Activated CD4-positive, alpha-beta memory T cell treated with anti-CD3 and anti-CD28 coated beads for 36 hours (primary cell): Measurements from ENCODE around the gene CD200. TPM values are rescaled to one million over a fixed set of nuclear protein-coding genes. Genes with fewer than 3 reads are reported as not detected.

Experiments
- CTCF ChIA-PET: fragments of 350-600 bp; sonication (Branson Sonifier 250); formaldehyde crosslinking; loops from one replicate; lab custom pipeline; 2021; ENCODE audit warnings: antibody characterized with exemption, inconsistent platforms; lab: Charles Lee
- POLR2A ChIA-PET: fragments of 350-600 bp; sonication (Branson Sonifier 250); formaldehyde crosslinking; loops from one replicate; lab custom pipeline; 2021; ENCODE audit warnings: antibody characterized with exemption; lab: Charles Lee
- DNase-seq: peaks from one replicate; pipeline ENCODE4 v3.0.0-alpha.2; 2020
- H3K27ac Mint-ChIP-seq: one replicate; pipeline ENCODE4 v1.8.0; 2021; ENCODE audit warnings: mixed read lengths
- H3K27me3 Mint-ChIP-seq: one replicate; pipeline ENCODE4 v1.8.0; 2021; ENCODE audit warnings: mixed read lengths
- H3K36me3 Mint-ChIP-seq: one replicate; pipeline ENCODE4 v1.8.0; 2021; ENCODE audit warnings: mixed read lengths
- H3K4me1 Mint-ChIP-seq: one replicate; pipeline ENCODE4 v1.8.0; 2021; ENCODE audit warnings: low read depth, mixed read lengths
- H3K4me3 Mint-ChIP-seq: one replicate; pipeline ENCODE4 v1.8.0; 2021; ENCODE audit warnings: mild to moderate bottlenecking, mixed read lengths
- H3K9me3 Mint-ChIP-seq: one replicate; pipeline ENCODE4 v1.8.0; 2021; ENCODE audit warnings: mixed read lengths
- intact Hi-C: fragments of 100-400 bp; cut with micrococcal nuclease; formaldehyde crosslinking; loops from one replicate; pipeline ENCODE4 v1.15.1; 2023
- total RNA-seq, 2 experiments: library from RNA; stranded (reverse); gene quantifications; one replicate each; pipeline ENCODE4 v1.2.3, GENCODE V29; 2021

The CD200 gene
- total RNA-seq, 2 experiments from 2014 or later, result 34.2 to 34.5 TPM

GRCh38 chr3:112334691-112335433, 1.9 kb downstream of the CD200 start:
- H3K9me3 Mint-ChIP-seq, result no peaks in the 10 kb centered on the region
- H3K36me3 Mint-ChIP-seq, result peaks cover 21% of the 10 kb centered on the region
- H3K4me1 Mint-ChIP-seq, result peaks cover 64% of the 10 kb centered on the region
- peak overlapping the region; percentile 88 for H3K27ac Mint-ChIP-seq
- no peak for DNase-seq
- ChIA-PET CTCF (interaction anchor here (0.8 to 4.1 kb wide), 10 partner anchors 9 to 224 kb away, joined by 3 to 44 read pairs (median 14); partner anchors contain the start of gene SLC9C1), POLR2A (interaction anchor here (1.2 to 3.0 kb wide), 3 partner anchors 29 to 165 kb away, joined by 3 to 13 read pairs (median 5); partner anchors contain the start of gene BTLA)
- H3K27me3 Mint-ChIP-seq, result no peaks in the 10 kb centered on the region
- peak overlapping the region; percentile 87 for H3K4me3 Mint-ChIP-seq
- intact Hi-C loops, result loop anchor here (2.0 to 10.0 kb wide), 3 partner anchors 38 to 640 kb away; partner anchors contain the start of genes BTLA and CD200R1

GRCh38 chr3:112335434-112335781, 2.5 kb downstream of the CD200 start:
- Mint-ChIP-seq H3K9me3 (no peaks in the 10 kb centered on the region), H3K27me3 (no peaks in the 10 kb centered on the region), H3K36me3 (peaks cover 21% of the 10 kb centered on the region), H3K27ac (peak overlapping the region; percentile 88), H3K4me3 (peak overlapping the region; percentile 87), H3K4me1 (peaks cover 67% of the 10 kb centered on the region)
- intact Hi-C loops, result loop anchor here (2.0 to 10.0 kb wide), 2 partner anchors 163 to 639 kb away; partner anchors contain the start of genes BTLA and CD200R1
- ChIA-PET CTCF (interaction anchor here (0.8 to 4.1 kb wide), 6 partner anchors 10 to 197 kb away, joined by 3 to 21 read pairs (median 6); no protein-coding TSS in a partner anchor), POLR2A (interaction anchor here (1.2 to 1.4 kb wide), 2 partner anchors 28 to 98 kb away, joined by 3 to 5 read pairs; no protein-coding TSS in a partner anchor)
- no peak for DNase-seq

GRCh38 chr3:112338021-112338726, 5.2 kb downstream of the CD200 start:
- Mint-ChIP-seq H3K4me3 (peak overlapping the region; percentile 35), H3K9me3 (no peaks in the 10 kb centered on the region), H3K36me3 (peaks cover 36% of the 10 kb centered on the region), H3K27me3 (no peaks in the 10 kb centered on the region), H3K4me1 (peaks cover 79% of the 10 kb centered on the region), H3K27ac (peak overlapping the region; percentile 88)
- POLR2A ChIA-PET, result interaction anchor here (0.7 to 2.5 kb wide), 7 partner anchors 10 to 224 kb away, joined by 3 to 10 read pairs (median 3); partner anchors contain the start of genes ATG3, BTLA and SLC35A5
- CTCF ChIA-PET, result interaction anchor here (0.6 to 4.1 kb wide), 10 partner anchors 10 to 182 kb away, joined by 3 to 21 read pairs (median 4); partner anchors contain the start of genes BTLA and SLC9C1
- intact Hi-C loops, result loop anchor here (1.0 to 10.0 kb wide), 5 partner anchors 10 to 637 kb away; partner anchors contain the start of gene CD200R1
- DNase-seq, result no peak

- peak overlapping the region; percentile 88 for H3K27ac Mint-ChIP-seq
- DNase-seq, result no peak
- H3K4me1 Mint-ChIP-seq, result peaks cover 79% of the 10 kb centered on the region
- POLR2A ChIA-PET, result interaction anchor here (0.7 to 2.5 kb wide), 7 partner anchors 9 to 223 kb away, joined by 3 to 10 read pairs (median 3); partner anchors contain the start of genes ATG3, BTLA and SLC35A5
- H3K27me3 Mint-ChIP-seq, result no peaks in the 10 kb centered on the region
- H3K4me3 Mint-ChIP-seq, result peak overlapping the region; percentile 35
- H3K36me3 Mint-ChIP-seq, result peaks cover 39% of the 10 kb centered on the region
- H3K9me3 Mint-ChIP-seq, result peaks cover 1% of the 10 kb centered on the region
- intact Hi-C loops, result loop anchor here (1.0 to 10.0 kb wide), 5 partner anchors 10 to 636 kb away; partner anchors contain the start of gene CD200R1
- CTCF ChIA-PET, result interaction anchor here (0.6 to 4.1 kb wide), 10 partner anchors 10 to 182 kb away, joined by 3 to 21 read pairs (median 4); partner anchors contain the start of genes BTLA and SLC9C1
These were observed 5.7 kb downstream of the CD200 start for GRCh38 chr3:112338727-112339056.

- peaks cover 78% of the 10 kb centered on the region for H3K4me1 Mint-ChIP-seq
- intact Hi-C loops, result loop anchor here (2.0 to 10.0 kb wide), 4 partner anchors 20 to 636 kb away; partner anchors contain the start of gene CD200R1
- H3K4me3 Mint-ChIP-seq, result peak overlapping the region; percentile 33
- POLR2A ChIA-PET, result interaction anchor here (0.8 to 2.5 kb wide), 4 partner anchors 12 to 160 kb away, joined by 3 to 10 read pairs (median 8); partner anchors contain the start of gene BTLA
- H3K27ac Mint-ChIP-seq, result no peak overlapping the region
- no peak for DNase-seq
- CTCF ChIA-PET, result interaction anchor here (1.0 to 4.1 kb wide), 3 partner anchors 65 to 181 kb away, joined by 3 to 21 read pairs (median 4); no protein-coding TSS in a partner anchor
- peaks cover 41% of the 10 kb centered on the region for H3K36me3 Mint-ChIP-seq
- H3K9me3 Mint-ChIP-seq, result peaks cover 2% of the 10 kb centered on the region
- H3K27me3 Mint-ChIP-seq, result no peaks in the 10 kb centered on the region
These were observed 6.2 kb downstream of the CD200 start for GRCh38 chr3:112339134-112339533.

GRCh38 chr3:112339609-112340008, 6.7 kb downstream of the CD200 start:
- ChIA-PET CTCF (no interaction called here), POLR2A (no interaction called here)
- DNase-seq, result no peak
- peaks cover 46% of the 10 kb centered on the region for H3K36me3 Mint-ChIP-seq
- peak overlapping the region; percentile 57 for H3K27ac Mint-ChIP-seq
- no peaks in the 10 kb centered on the region for H3K27me3 Mint-ChIP-seq
- peak overlapping the region; percentile 33 for H3K4me3 Mint-ChIP-seq
- intact Hi-C loops, result loop anchor here (2.0 to 10.0 kb wide), 4 partner anchors 19 to 635 kb away; partner anchors contain the start of gene CD200R1
- peaks cover 74% of the 10 kb centered on the region for H3K4me1 Mint-ChIP-seq
- H3K9me3 Mint-ChIP-seq, result peaks cover 2% of the 10 kb centered on the region

GRCh38 chr3:112341386-112341785, 8.4 kb downstream of the CD200 start:
- Mint-ChIP-seq H3K36me3 (peaks cover 51% of the 10 kb centered on the region), H3K27ac (peak overlapping the region; percentile 79), H3K27me3 (no peaks in the 10 kb centered on the region), H3K4me1 (peaks cover 63% of the 10 kb centered on the region), H3K9me3 (peaks cover 2% of the 10 kb centered on the region), H3K4me3 (peak overlapping the region; percentile 18)
- DNase-seq, result no peak
- intact Hi-C loops, result loop anchor here (1.0 kb wide), 1 partner anchor 38 kb away; no protein-coding TSS in a partner anchor
- POLR2A ChIA-PET, result no interaction called here
- CTCF ChIA-PET, result no interaction called here

GRCh38 chr3:112345681-112346080, 12.7 kb downstream of the CD200 start:
- no peak for DNase-seq
- CTCF ChIA-PET, result interaction anchor here (1.2 to 1.4 kb wide), 2 partner anchors 13 to 91 kb away, joined by 3 to 4 read pairs; partner anchors contain the start of gene CD200
- Mint-ChIP-seq H3K27ac (no peak overlapping the region), H3K4me1 (peaks cover 58% of the 10 kb centered on the region), H3K4me3 (no peak overlapping the region), H3K36me3 (peaks cover 76% of the 10 kb centered on the region), H3K27me3 (no peaks in the 10 kb centered on the region), H3K9me3 (peaks cover 2% of the 10 kb centered on the region)
- POLR2A ChIA-PET, result interaction anchor here (0.6 to 1.2 kb wide), 2 partner anchors 13 to 103 kb away, joined by 3 read pairs; partner anchors contain the start of gene CD200
- intact Hi-C loops, result no loop called here

- no peak for DNase-seq
These were observed 13.7 kb downstream of the CD200 start for GRCh38 chr3:112346491-112347122.

GRCh38 chr3:112348943-112349342, 16.0 kb downstream of the CD200 start:
- peaks cover 49% of the 10 kb centered on the region for H3K4me1 Mint-ChIP-seq
- H3K36me3 Mint-ChIP-seq, result peaks cover 89% of the 10 kb centered on the region
- intact Hi-C loops, result loop anchor here (1.0 kb wide), 1 partner anchor 11 kb away; no protein-coding TSS in a partner anchor
- DNase-seq, result no peak
- no peaks in the 10 kb centered on the region for H3K9me3 Mint-ChIP-seq
- H3K4me3 Mint-ChIP-seq, result no peak overlapping the region
- CTCF ChIA-PET, result no interaction called here
- H3K27ac Mint-ChIP-seq, result no peak overlapping the region
- no peaks in the 10 kb centered on the region for H3K27me3 Mint-ChIP-seq
- POLR2A ChIA-PET, result no interaction called here

More at GRCh38 chr3:112346491-112347122, 13.7 kb downstream of the CD200 start:
- POLR2A ChIA-PET, result no interaction called here
- no peaks in the 10 kb centered on the region for H3K27me3 Mint-ChIP-seq
- H3K4me1 Mint-ChIP-seq, result peaks cover 53% of the 10 kb centered on the region
- no peak overlapping the region for H3K4me3 Mint-ChIP-seq
- CTCF ChIA-PET, result interaction anchor here (1.2 kb wide), 1 partner anchor 13 kb away, joined by 4 read pairs; the partner anchor contains the start of gene CD200
- peak overlapping the region; percentile 4 for H3K27ac Mint-ChIP-seq
- intact Hi-C loops, result no loop called here
- peaks cover 2% of the 10 kb centered on the region for H3K9me3 Mint-ChIP-seq
- H3K36me3 Mint-ChIP-seq, result peaks cover 78% of the 10 kb centered on the region
